Esophagus (tissue), 2 donors: ENCODE measurements around the gene UGT1A10. TPM values are rescaled to one million over a fixed set of nuclear protein-coding genes. Genes with fewer than 3 reads are reported as not detected.

Experiments
- H3K27ac ChIP-seq, 2 donors: one replicate each; pipeline ENCODE4 v1.5.1; 2013; ENCODE audit warnings: low read depth in 2 of 2, mild to moderate bottlenecking in 2 of 2, inconsistent platforms in 1 of 2, low read length in 1 of 2, moderate library complexity in 1 of 2
- H3K27me3 ChIP-seq, 2 donors: one replicate each; pipeline ENCODE4 v1.6.1; 2013; ENCODE audit warnings: low read length in 2 of 2, control low read depth in 1 of 2, mild to moderate bottlenecking in 1 of 2; ENCODE audit not compliant: insufficient read depth in 2 of 2, control insufficient read depth in 1 of 2
- H3K36me3 ChIP-seq, 2 donors: one replicate each; pipeline ENCODE4 v1.6.1; 2013; ENCODE audit warnings: low read length in 1 of 2; ENCODE audit not compliant: control insufficient read depth in 2 of 2, insufficient read depth in 2 of 2
- H3K4me1 ChIP-seq, 2 donors: one replicate each; pipeline ENCODE4 v1.6.1; 2013; ENCODE audit warnings: low read length in 1 of 2; ENCODE audit not compliant: control insufficient read depth in 2 of 2, insufficient read depth in 2 of 2
- H3K4me3 ChIP-seq, 2 donors: one replicate each; pipeline ENCODE4 v1.5.1; 2013; ENCODE audit warnings: low read length in 2 of 2, mild to moderate bottlenecking in 2 of 2, low read depth in 1 of 2, moderate library complexity in 1 of 2
- H3K9me3 ChIP-seq, 2 donors: one replicate each; pipeline ENCODE4 v1.6.1; 2013; ENCODE audit warnings: mild to moderate bottlenecking in 2 of 2, low read depth in 1 of 2, low read length in 1 of 2, moderate library complexity in 1 of 2; ENCODE audit not compliant: control insufficient read depth in 2 of 2, insufficient read depth in 1 of 2
- WGBS, 2 donors: extraction: QIAGEN DNeasy Blood & Tissue Kit; methylation state at CpG; one replicate each; pipeline ENCODE4 v1.1.7; 2013; 5-methylcytosine and 5-hydroxymethylcytosine counted together
- polyA plus RNA-seq, 2 donors: library from polyadenylated mRNA; stranded (reverse); fragments of 200-250 nt; gene quantifications; one replicate each; pipeline ENCODE4 v1.2.3, GENCODE V29; 2013
- donor health status: healthy with polysubstance abuse.
- donor health status: Bipolar disorder and iron deficiency.

UGT1A10 gene
- polyA plus RNA-seq, 2 donors: 9.1 to 10.8 TPM

DNA sequence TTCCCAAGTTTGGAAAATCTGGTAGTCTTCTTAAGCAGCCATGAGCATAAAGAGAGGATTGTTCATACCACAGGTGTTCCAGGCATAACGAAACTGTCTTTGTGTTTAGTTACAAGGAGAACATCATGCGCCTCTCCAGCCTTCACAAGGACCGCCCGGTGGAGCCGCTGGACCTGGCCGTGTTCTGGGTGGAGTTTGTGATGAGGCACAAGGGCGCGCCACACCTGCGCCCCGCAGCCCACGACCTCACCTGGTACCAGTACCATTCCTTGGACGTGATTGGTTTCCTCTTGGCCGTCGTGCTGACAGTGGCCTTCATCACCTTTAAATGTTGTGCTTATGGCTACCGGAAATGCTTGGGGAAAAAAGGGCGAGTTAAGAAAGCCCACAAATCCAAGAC lies 135.9 kb downstream of the UGT1A10 start:
- Histone ChIP-seq H3K27ac (no peak overlapping the region), H3K4me3 (no peak overlapping the region), H3K4me1 (no peaks in the 10 kb centered on the region), H3K9me3 (peaks cover 4 to 8% of the 10 kb centered on the region in 2 donors), H3K27me3 (no peaks in the 10 kb centered on the region), H3K36me3 (peaks cover 0 to 9% of the 10 kb centered on the region in 2 donors)
- 88 to 92% methylated on average over 16 of the region's 16 CpGs for WGBS, 2 donors

DNA sequence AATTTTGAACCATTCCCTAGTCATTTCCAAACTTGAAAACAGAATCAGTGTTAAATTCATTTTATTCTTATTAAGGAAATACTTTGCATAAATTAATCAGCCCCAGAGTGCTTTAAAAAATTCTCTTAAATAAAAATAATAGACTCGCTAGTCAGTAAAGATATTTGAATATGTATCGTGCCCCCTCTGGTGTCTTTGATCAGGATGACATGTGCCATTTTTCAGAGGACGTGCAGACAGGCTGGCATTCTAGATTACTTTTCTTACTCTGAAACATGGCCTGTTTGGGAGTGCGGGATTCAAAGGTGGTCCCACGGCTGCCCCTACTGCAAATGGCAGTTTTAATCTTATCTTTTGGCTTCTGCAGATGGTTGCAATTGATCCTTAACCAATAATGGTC lies 136.3 kb downstream of the UGT1A10 start:
- 70 to 71% methylated on average over 5 of the region's 5 CpGs for WGBS, 2 donors
- Histone ChIP-seq H3K36me3 (peaks cover 0 to 9% of the 10 kb centered on the region in 2 donors), H3K9me3 (peaks cover 4 to 8% of the 10 kb centered on the region in 2 donors), H3K4me3 (no peak overlapping the region), H3K27ac (no peak overlapping the region), H3K4me1 (no peaks in the 10 kb centered on the region), H3K27me3 (no peaks in the 10 kb centered on the region)

DNA sequence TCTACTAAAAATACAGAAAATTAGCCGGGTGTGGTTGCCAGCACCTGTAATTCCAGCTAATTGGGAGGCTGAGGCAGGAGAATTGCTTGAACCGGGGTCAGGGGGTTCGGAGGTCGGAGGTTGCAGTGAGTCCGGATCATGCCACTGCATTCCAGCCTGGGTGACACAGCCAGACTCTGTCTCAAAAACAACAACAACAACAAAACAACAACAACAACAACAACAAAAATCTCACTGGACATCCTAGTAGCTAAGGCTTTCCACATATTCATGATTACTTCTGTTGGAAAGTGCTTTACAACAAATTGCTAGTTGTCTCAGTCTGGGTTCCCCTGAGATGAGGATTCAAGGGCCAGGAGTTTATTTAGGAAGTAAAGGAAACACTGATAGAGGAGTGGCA lies 137.6 kb downstream of the UGT1A10 start:
- Histone ChIP-seq H3K36me3 (peaks cover 0 to 7% of the 10 kb centered on the region in 2 donors), H3K27me3 (no peaks in the 10 kb centered on the region), H3K27ac (no peak overlapping the region), H3K4me3 (no peak overlapping the region), H3K9me3 (peaks cover 4 to 8% of the 10 kb centered on the region in 2 donors), H3K4me1 (no peaks in the 10 kb centered on the region)
- 88 to 92% methylated on average over 5 of the region's 5 CpGs for WGBS, 2 donors

DNA sequence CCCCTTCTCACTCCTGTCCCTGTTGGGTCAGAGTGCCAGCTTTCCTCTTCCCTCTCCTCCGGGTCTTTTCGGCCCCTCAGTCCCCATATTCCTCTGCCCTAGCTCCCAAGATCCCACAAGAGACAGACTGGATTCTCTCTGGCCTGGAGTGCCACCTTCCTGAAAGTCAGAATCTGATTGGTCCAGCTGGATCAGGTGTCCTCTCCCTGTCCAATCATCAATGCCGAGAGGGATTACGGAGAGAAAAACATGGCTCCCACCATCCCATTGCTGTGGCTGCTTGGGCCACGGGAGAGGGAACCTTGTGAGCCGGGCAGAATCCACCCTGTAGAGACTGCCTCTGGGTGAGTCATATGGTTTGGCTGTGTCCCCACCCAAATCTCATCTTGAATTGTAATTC lies 139.2 kb downstream of the UGT1A10 start:
- Histone ChIP-seq H3K4me1 (no peaks in the 10 kb centered on the region), H3K4me3 (no peak overlapping the region), H3K27ac (no peak overlapping the region), H3K27me3 (no peaks in the 10 kb centered on the region), H3K36me3 (peaks cover 0 to 4% of the 10 kb centered on the region in 2 donors), H3K9me3 (peaks cover 4 to 8% of the 10 kb centered on the region in 2 donors)
- WGBS, 2 donors: 89 to 91% methylated on average over 6 of the region's 6 CpGs

DNA sequence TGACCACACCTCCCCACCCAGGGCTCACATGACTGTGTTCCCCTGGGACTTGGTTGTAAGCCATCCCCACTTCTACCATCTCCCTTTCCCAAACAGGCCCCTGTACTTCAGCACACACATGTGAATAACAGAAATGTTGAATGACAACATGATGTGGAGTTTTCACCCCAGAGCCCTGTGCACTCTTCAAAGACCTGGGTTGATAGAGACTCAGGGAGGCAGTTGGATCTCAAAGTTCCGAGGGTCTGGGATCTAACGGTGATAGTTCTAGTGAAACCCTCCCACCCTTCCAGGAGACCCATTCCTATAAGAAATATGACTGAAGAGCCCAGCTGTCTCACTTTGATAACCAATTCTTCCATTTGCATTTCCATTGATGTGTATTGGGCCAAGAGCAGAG lies 141.8 kb downstream of the UGT1A10 start, which contains the start of gene MROH2A:
MROH2A (plus strand) TSS at position 301 of the 400 bp plus-strand sequence. CDS start 1,029 bp downstream, outside the sequence.
- Histone ChIP-seq H3K27me3 (no peaks in the 10 kb centered on the region), H3K36me3 (no peaks in the 10 kb centered on the region), H3K4me3 (no peak within 1 kb of the TSS), H3K9me3 (peaks cover 4 to 8% of the 10 kb centered on the region in 2 donors), H3K4me1 (no peaks in the 10 kb centered on the region), H3K27ac (no peak within 1 kb of the TSS)
- 81 to 96% methylated on average over 2 of the region's 2 CpGs for WGBS, 2 donors

DNA sequence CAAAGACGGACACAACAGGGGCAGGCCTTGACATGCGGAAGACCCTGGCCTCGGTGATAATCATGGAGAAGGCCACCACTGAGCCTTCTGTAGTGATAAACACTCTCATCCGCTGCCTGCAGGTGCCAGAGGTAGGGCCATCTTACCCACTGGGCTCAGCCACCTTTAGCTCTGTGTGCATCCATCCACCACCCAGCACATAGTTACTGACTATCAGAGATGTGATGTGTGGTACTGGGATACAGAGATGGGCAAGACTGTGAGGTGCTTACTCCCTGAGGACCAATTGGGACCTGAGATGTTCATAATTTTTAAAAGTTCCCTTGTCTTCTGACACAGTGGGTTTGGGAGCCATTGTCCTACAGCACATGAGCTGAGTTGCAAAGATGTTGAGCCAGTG lies 143.5 kb downstream of the UGT1A10 start:
- Histone ChIP-seq H3K36me3 (no peaks in the 10 kb centered on the region), H3K27me3 (no peaks in the 10 kb centered on the region), H3K4me3 (no peak overlapping the region), H3K27ac (no peak overlapping the region), H3K4me1 (no peaks in the 10 kb centered on the region), H3K9me3 (peaks cover 4 to 8% of the 10 kb centered on the region in 2 donors)
- 85 to 89% methylated on average over 4 of the region's 4 CpGs for WGBS, 2 donors

DNA sequence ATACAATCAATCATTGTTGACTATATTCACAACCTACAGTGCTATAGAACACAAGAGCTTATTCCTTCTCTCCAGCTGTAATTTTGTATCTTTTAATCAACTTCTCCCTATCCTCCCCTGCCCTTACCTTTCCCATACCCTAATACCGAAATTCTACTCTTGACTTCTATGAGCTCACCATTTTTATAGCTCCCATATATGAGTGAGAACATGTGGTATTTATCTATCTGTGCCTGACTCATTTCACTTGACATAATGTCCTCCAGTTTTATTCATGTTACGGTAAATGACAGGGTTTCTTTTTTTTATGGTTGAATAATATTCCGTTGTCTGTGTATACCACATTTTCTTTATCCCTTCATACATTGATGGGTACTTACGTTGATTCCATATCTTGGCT lies 144.5 kb downstream of the UGT1A10 start:
- Histone ChIP-seq H3K27me3 (no peaks in the 10 kb centered on the region), H3K27ac (no peak overlapping the region), H3K4me1 (no peaks in the 10 kb centered on the region), H3K9me3 (peaks cover 4% of the 10 kb centered on the region in 2 donors), H3K4me3 (no peak overlapping the region), H3K36me3 (no peaks in the 10 kb centered on the region)
- WGBS, 2 donors: 91% methylated on average over 4 of the region's 4 CpGs

DNA sequence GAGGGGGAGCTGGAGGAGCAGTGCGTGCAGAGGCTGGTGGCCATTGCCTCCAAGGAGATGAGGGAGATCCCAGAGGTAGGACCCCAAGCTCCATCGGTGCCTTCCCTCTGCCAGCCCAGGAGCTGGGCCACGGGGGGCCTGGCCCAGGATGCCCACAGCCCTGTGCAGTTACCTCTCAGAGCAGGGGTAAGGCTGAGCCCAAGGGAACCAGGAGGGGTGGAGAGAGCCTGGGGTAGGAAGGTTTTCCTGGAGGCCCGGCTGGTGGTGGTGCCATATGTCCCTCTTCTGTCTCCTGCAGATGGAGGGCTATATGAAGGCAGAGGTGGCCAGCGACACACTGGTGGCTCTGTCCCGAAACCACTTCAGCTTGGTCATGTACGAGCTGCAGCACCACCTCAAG lies 153.3 kb downstream of the UGT1A10 start:
- Histone ChIP-seq H3K27me3 (no peaks in the 10 kb centered on the region), H3K36me3 (no peaks in the 10 kb centered on the region), H3K27ac (no peak overlapping the region), H3K9me3 (no peaks in the 10 kb centered on the region), H3K4me1 (no peaks in the 10 kb centered on the region), H3K4me3 (no peak overlapping the region)
- 91 to 93% methylated on average over 7 of the region's 7 CpGs for WGBS, 2 donors

- H3K27ac ChIP-seq: no peak overlapping the region
- H3K4me1 ChIP-seq: no peaks in the 10 kb centered on the region
- no peaks in the 10 kb centered on the region for H3K27me3 ChIP-seq
- no peaks in the 10 kb centered on the region for H3K36me3 ChIP-seq
- H3K9me3 ChIP-seq: peaks cover 0 to 2% of the 10 kb centered on the region in 2 donors
- no peak overlapping the region for H3K4me3 ChIP-seq
- 86 to 88% methylated on average over 18 of the region's 18 CpGs for WGBS, 2 donors
Measured at GRCh38 chr2:233791151-233791882, 155.1 kb downstream of the UGT1A10 start.

- H3K4me3 ChIP-seq: no peak overlapping the region
- 83 to 85% methylated on average over 8 to 9 of the region's 9 CpGs for WGBS, 2 donors
- no peak overlapping the region for H3K27ac ChIP-seq
- H3K36me3 ChIP-seq: no peaks in the 10 kb centered on the region
- H3K27me3 ChIP-seq: no peaks in the 10 kb centered on the region
- H3K9me3 ChIP-seq: peaks cover 0 to 2% of the 10 kb centered on the region in 2 donors
- no peaks in the 10 kb centered on the region for H3K4me1 ChIP-seq
Measured at GRCh38 chr2:233791883-233792329, 155.7 kb downstream of the UGT1A10 start.
